Measurements from ENCODE around the gene KCNMA1.

Gene KCNMA1

DNA sequence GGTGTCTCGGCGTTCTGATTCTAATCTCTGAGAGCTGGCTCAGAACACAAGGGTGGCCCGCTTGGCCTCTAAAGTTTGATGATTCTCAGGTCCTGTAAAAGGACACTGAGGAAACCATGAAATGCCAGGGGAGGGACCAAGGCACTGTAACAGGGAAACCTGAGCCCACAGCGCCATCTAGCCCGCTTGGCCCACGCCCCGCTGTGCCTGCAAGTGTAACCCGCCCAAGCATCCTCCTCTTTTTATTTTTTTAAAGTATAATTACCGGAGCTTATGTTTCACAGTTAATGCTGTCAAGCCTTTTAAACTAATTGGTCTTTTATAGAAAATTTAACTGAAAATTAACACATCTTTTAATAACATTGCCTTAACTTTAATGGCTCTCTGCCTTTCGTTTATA is 734.7 kb downstream of the KCNMA1 start:
- Histone ChIP-seq H3K14ac (ENCODE audit: low read length in 2 of 2) (no peak overlapping the region), H3K4me3 (ENCODE audit: insufficient read depth in 1 of 2, low read depth in 1 of 2, low read length in 2 of 2) (no peak overlapping the region), H2AK5ac (ENCODE audit: low read length, severe bottlenecking) (no peak overlapping the region), H3K18ac (ENCODE audit: low read depth in 1 of 2, low read length in 2 of 2) (peak overlapping the region in 1 of 2 experiments; percentile 54), H3K4ac (ENCODE audit: low read depth in 1 of 2, low read length in 2 of 2) (no peak overlapping the region), H2AFZ (ENCODE audit: low read depth, low read length) (no peak overlapping the region), H2BK12ac (ENCODE audit: low read length in 2 of 2) (no peak overlapping the region), H3K79me1 (replicated peaks; ENCODE audit: low read length, poor library complexity, severe bottlenecking) (no peaks in the 10 kb centered on the region), H4K8ac (ENCODE audit: low read length) (peak overlapping the region; percentile 49), H3K23ac (ENCODE audit: low read length in 2 of 2) (no peak overlapping the region), H2BK15ac (ENCODE audit: low read depth, poor library complexity, severe bottlenecking) (peak overlapping the region; percentile 23), H3K4me1 (ENCODE audit: control insufficient read depth, insufficient read depth, low read depth, low read length) (no peaks in the 10 kb centered on the region), H3K9ac (ENCODE audit: low read length) (no peak overlapping the region), H3K9me3 (ENCODE audit: control insufficient read depth, low read length) (no peaks in the 10 kb centered on the region), H3K27me3 (ENCODE audit: control insufficient read depth in 1 of 2, insufficient read depth in 1 of 2, low read length in 2 of 2) (no peaks in the 10 kb centered on the region), H2BK120ac (ENCODE audit: low read depth, low read length) (no peak overlapping the region), H3K4me2 (ENCODE audit: low read length, poor library complexity, severe bottlenecking) (no peak overlapping the region), H3K27ac (ENCODE audit: low read length, poor library complexity, severe bottlenecking) (no peak overlapping the region), H3K36me3 (ENCODE audit: control insufficient read depth in 1 of 2, insufficient read depth in 2 of 2, low read depth in 1 of 2, low read length in 2 of 2) (no peaks in the 10 kb centered on the region), H4K91ac (ENCODE audit: low read length) (no peak overlapping the region), H2BK5ac (ENCODE audit: low read depth, low read length, poor library complexity, severe bottlenecking) (no peak overlapping the region)
- WGBS, result 49% methylated on average over 4 of the region's 10 CpGs
- peak; percentile 29 for DNase-seq

GRCh38 chr10:76901701-76902100 is 735.9 kb downstream of the KCNMA1 start:
- DNase-seq, result no peak

DNA sequence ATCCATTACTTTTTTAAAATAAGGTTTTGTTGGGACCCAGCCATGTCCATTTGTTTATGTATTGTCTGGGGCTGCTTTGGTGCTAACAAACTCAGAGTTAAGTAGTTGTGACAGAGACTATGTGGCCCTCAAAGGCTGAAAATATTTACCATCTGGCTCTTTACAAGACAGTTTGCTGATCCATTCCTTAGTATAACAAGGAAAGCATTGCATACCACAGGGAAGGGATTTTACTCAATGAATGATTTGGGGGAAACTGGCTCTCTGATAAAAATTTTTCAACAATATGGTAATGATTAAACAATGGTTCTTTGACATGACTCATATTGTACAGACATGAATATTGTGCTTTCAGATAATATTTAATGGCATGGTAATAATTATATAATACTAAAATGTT is 738.1 kb downstream of the KCNMA1 start:
- DNase-seq, result no peak

More at GRCh38 chr10:76901701-76902100, 735.9 kb downstream of the KCNMA1 start:
- H3K23ac ChIP-seq (ENCODE audit: low read length in 2 of 2), result no peak overlapping the region
- H3K9ac ChIP-seq (ENCODE audit: low read length), result no peak overlapping the region
- WGBS, result 97% methylated on average over 3 of the region's 3 CpGs
- no peaks in the 10 kb centered on the region for H3K4me1 ChIP-seq (ENCODE audit: control insufficient read depth, insufficient read depth, low read depth, low read length)
- no peak overlapping the region for H2BK5ac ChIP-seq (ENCODE audit: low read depth, low read length, poor library complexity, severe bottlenecking)
- no peak overlapping the region for H2BK12ac ChIP-seq (ENCODE audit: low read length in 2 of 2)
- no peak overlapping the region for H2AK5ac ChIP-seq (ENCODE audit: low read length, severe bottlenecking)
- H3K79me1 ChIP-seq (replicated peaks; ENCODE audit: low read length, poor library complexity, severe bottlenecking), result no peaks in the 10 kb centered on the region
- no peaks in the 10 kb centered on the region for H3K9me3 ChIP-seq (ENCODE audit: control insufficient read depth, low read length)
- H3K27me3 ChIP-seq (ENCODE audit: control insufficient read depth in 1 of 2, insufficient read depth in 1 of 2, low read length in 2 of 2), result no peaks in the 10 kb centered on the region
- H3K4ac ChIP-seq (ENCODE audit: low read depth in 1 of 2, low read length in 2 of 2), result no peak overlapping the region
- no peak overlapping the region for H2BK15ac ChIP-seq (ENCODE audit: low read depth, poor library complexity, severe bottlenecking)
- no peaks in the 10 kb centered on the region for H3K36me3 ChIP-seq (ENCODE audit: control insufficient read depth in 1 of 2, insufficient read depth in 2 of 2, low read depth in 1 of 2, low read length in 2 of 2)
- H3K4me3 ChIP-seq (ENCODE audit: insufficient read depth in 1 of 2, low read depth in 1 of 2, low read length in 2 of 2), result no peak overlapping the region
- no peak overlapping the region for H3K4me2 ChIP-seq (ENCODE audit: low read length, poor library complexity, severe bottlenecking)
- no peak overlapping the region for H3K14ac ChIP-seq (ENCODE audit: low read length in 2 of 2)
- no peak overlapping the region for H4K8ac ChIP-seq (ENCODE audit: low read length)
- no peak overlapping the region for H3K27ac ChIP-seq (ENCODE audit: low read length, poor library complexity, severe bottlenecking)
- no peak overlapping the region for H4K91ac ChIP-seq (ENCODE audit: low read length)
- no peak overlapping the region for H2AFZ ChIP-seq (ENCODE audit: low read depth, low read length)
- H2BK120ac ChIP-seq (ENCODE audit: low read depth, low read length), result no peak overlapping the region
- no peak overlapping the region for H3K18ac ChIP-seq (ENCODE audit: low read depth in 1 of 2, low read length in 2 of 2)

GRCh38 chr10:76892766-76893479 is 744.7 kb downstream of the KCNMA1 start:
- Histone ChIP-seq H3K27me3 (ENCODE audit: control insufficient read depth in 1 of 2, insufficient read depth in 1 of 2, low read length in 2 of 2) (no peaks in the 10 kb centered on the region), H2BK120ac (ENCODE audit: low read depth, low read length) (no peak overlapping the region), H2BK15ac (ENCODE audit: low read depth, poor library complexity, severe bottlenecking) (no peak overlapping the region), H3K9ac (ENCODE audit: low read length) (no peak overlapping the region), H3K4me2 (ENCODE audit: low read length, poor library complexity, severe bottlenecking) (no peak overlapping the region), H2BK5ac (ENCODE audit: low read depth, low read length, poor library complexity, severe bottlenecking) (no peak overlapping the region), H3K9me3 (ENCODE audit: control insufficient read depth, low read length) (no peaks in the 10 kb centered on the region), H3K4ac (ENCODE audit: low read depth in 1 of 2, low read length in 2 of 2) (no peak overlapping the region), H3K4me3 (ENCODE audit: insufficient read depth in 1 of 2, low read depth in 1 of 2, low read length in 2 of 2) (no peak overlapping the region), H2AK5ac (ENCODE audit: low read length, severe bottlenecking) (no peak overlapping the region), H2AFZ (ENCODE audit: low read depth, low read length) (no peak overlapping the region), H3K79me1 (replicated peaks; ENCODE audit: low read length, poor library complexity, severe bottlenecking) (no peaks in the 10 kb centered on the region), H4K91ac (ENCODE audit: low read length) (no peak overlapping the region), H2BK12ac (ENCODE audit: low read length in 2 of 2) (no peak overlapping the region), H3K27ac (ENCODE audit: low read length, poor library complexity, severe bottlenecking) (no peak overlapping the region), H3K36me3 (ENCODE audit: control insufficient read depth in 1 of 2, insufficient read depth in 2 of 2, low read depth in 1 of 2, low read length in 2 of 2) (peaks cover 7 to 19% of the 10 kb centered on the region in 2 experiments), H3K14ac (ENCODE audit: low read length in 2 of 2) (no peak overlapping the region), H4K8ac (ENCODE audit: low read length) (no peak overlapping the region), H3K18ac (ENCODE audit: low read depth in 1 of 2, low read length in 2 of 2) (no peak overlapping the region), H3K23ac (ENCODE audit: low read length in 2 of 2) (no peak overlapping the region), H3K4me1 (ENCODE audit: control insufficient read depth, insufficient read depth, low read depth, low read length) (no peaks in the 10 kb centered on the region)
- over 99% methylated on average over 4 of the region's 5 CpGs for whole genome bisulfite sequencing
- DNase-seq, result no peak

More for the DNA sequence above, 738.1 kb downstream of the KCNMA1 start:
- Histone ChIP-seq H2BK5ac (ENCODE audit: low read depth, low read length, poor library complexity, severe bottlenecking) (no peak overlapping the region), H2BK120ac (ENCODE audit: low read depth, low read length) (no peak overlapping the region), H2AK5ac (ENCODE audit: low read length, severe bottlenecking) (no peak overlapping the region), H3K9me3 (ENCODE audit: control insufficient read depth, low read length) (no peaks in the 10 kb centered on the region), H3K27me3 (ENCODE audit: control insufficient read depth in 1 of 2, insufficient read depth in 1 of 2, low read length in 2 of 2) (no peaks in the 10 kb centered on the region), H3K4me1 (ENCODE audit: control insufficient read depth, insufficient read depth, low read depth, low read length) (no peaks in the 10 kb centered on the region), H3K18ac (ENCODE audit: low read depth in 1 of 2, low read length in 2 of 2) (no peak overlapping the region), H3K23ac (ENCODE audit: low read length in 2 of 2) (no peak overlapping the region), H3K4me3 (ENCODE audit: insufficient read depth in 1 of 2, low read depth in 1 of 2, low read length in 2 of 2) (no peak overlapping the region), H3K9ac (ENCODE audit: low read length) (no peak overlapping the region), H2BK12ac (ENCODE audit: low read length in 2 of 2) (no peak overlapping the region), H2AFZ (ENCODE audit: low read depth, low read length) (no peak overlapping the region), H2BK15ac (ENCODE audit: low read depth, poor library complexity, severe bottlenecking) (no peak overlapping the region), H3K4ac (ENCODE audit: low read depth in 1 of 2, low read length in 2 of 2) (no peak overlapping the region), H4K91ac (ENCODE audit: low read length) (no peak overlapping the region), H3K14ac (ENCODE audit: low read length in 2 of 2) (no peak overlapping the region), H3K27ac (ENCODE audit: low read length, poor library complexity, severe bottlenecking) (no peak overlapping the region), H4K8ac (ENCODE audit: low read length) (no peak overlapping the region), H3K36me3 (ENCODE audit: control insufficient read depth in 1 of 2, insufficient read depth in 2 of 2, low read depth in 1 of 2, low read length in 2 of 2) (no peaks in the 10 kb centered on the region), H3K4me2 (ENCODE audit: low read length, poor library complexity, severe bottlenecking) (no peak overlapping the region), H3K79me1 (replicated peaks; ENCODE audit: low read length, poor library complexity, severe bottlenecking) (no peaks in the 10 kb centered on the region)

Data from mesenchymal stem cell (in vitro differentiated cells and primary cell).